Measurements from ENCODE around the gene MED1.

The MED1 gene

GRCh38 chr17:39364236-39365025 is 86.6 kb downstream of the MED1 start:
- DNase-seq (ENCODE audit: low read depth in 2 of 2), result no peak

GRCh38 chr17:39361064-39361463 is 90.0 kb downstream of the MED1 start:
- no peak for DNase-seq (ENCODE audit: low read depth in 2 of 2)

DNA sequence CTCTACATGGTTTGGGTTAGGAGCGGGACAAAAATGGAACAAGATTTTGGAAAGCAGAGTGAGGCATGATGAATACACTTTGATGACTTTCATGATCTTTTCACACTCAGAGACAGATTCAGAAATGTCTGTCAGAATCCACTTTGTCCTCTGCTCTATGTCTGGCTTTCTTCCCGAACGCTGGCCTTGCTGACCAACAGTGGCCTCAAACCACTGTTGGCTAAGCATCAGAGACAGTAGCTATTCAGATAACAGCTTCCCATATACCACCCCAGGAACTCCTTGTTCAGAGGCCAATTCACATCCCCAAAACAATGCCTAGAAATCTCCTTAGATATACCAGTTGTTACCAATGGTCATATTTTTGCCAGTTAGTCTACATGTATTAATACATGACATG is 90.5 kb downstream of the MED1 start:
- DNase-seq (ENCODE audit: low read depth in 2 of 2), result no peak

DNA sequence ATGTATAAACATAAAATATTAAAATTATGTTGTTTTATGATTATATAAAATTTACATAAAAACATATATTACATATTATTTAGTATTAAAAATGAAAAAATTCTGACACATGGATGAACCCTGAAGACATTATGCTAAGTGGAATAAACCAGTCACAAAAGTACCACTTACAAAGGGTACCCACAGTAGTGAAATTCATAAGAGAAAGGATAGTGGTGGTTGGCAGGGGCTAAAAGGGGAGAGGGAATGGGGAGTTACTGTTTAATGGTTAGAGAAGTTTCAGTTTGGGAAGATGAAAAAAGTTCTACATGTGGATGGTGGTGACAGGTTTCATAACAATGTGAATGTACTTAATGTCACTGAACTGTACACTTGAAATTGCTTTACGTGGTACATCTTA is 91.1 kb downstream of the MED1 start:
- DNase-seq (ENCODE audit: low read depth in 2 of 2), result no peak

GRCh38 chr17:39357986-39358385 is 93.1 kb downstream of the MED1 start:
- no peak for DNase-seq (ENCODE audit: low read depth in 2 of 2)

DNA sequence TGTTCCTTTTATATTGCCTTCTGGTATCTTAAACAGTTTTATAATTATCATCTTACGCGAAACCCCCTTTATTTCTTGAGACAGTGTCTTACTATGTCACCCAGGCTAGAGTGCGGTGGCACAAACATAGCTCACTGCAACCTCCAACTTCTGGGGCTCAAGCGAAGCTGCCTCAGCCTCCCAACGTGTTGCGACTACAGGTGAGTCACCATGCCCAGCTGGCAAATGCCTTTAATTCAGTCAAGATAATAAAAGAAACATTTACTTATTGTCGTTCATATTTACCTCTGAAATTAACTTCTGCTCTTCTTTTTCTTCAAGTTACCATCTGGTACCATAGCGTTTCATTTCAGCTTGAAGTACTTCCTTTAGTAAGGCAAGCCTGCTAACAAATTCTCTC is 93.6 kb downstream of the MED1 start:
- DNase-seq (ENCODE audit: low read depth in 2 of 2), result no peak

Data from stimulated activated CD4-positive, alpha-beta T cell treated with anti-CD3 and anti-CD28 coated beads, Interleukin-12 subunit alpha, Interleukin-12 subunit beta, amount 100 ng/mL, for 24 hours (primary cell).